HepG2 (cell line): Measurements from ENCODE around the gene UPB1. TPM values are rescaled to one million over a fixed set of nuclear protein-coding genes. Genes with fewer than 3 reads are reported as not detected.

Experiments used
- E2F5 ChIP-seq: sonication (generic); formaldehyde crosslinking; conservative IDR thresholded peaks from 2 replicates; pipeline ENCODE4 v1.4.0; 2020; ENCODE audit warnings: missing genetic modification reagents
- HNRNPH1 ChIP-seq: fragments of 200-400 bp; formaldehyde crosslinking; optimal IDR thresholded peaks from 2 replicates; pipeline ENCODE3; 2017; ENCODE audit warnings: mild to moderate bottlenecking, low read depth, low read length
- KLF13 ChIP-seq: sonication (generic); formaldehyde crosslinking; IDR thresholded peaks from 2 replicates; pipeline ENCODE4 v1.4.0; 2020; ENCODE audit warnings: mild to moderate bottlenecking, missing genetic modification reagents
- MYC ChIP-seq: sonication (generic); formaldehyde crosslinking; IDR thresholded peaks from 2 replicates; pipeline ENCODE4 v1.9.0; 2021; ENCODE audit warnings: missing genetic modification reagents, borderline replicate concordance
- PLSCR1 ChIP-seq: sonication (generic); formaldehyde crosslinking; IDR thresholded peaks from 2 replicates; pipeline ENCODE4 v1.5.0; 2020; ENCODE audit warnings: missing genetic modification reagents, mild to moderate bottlenecking, borderline replicate concordance
- TEF ChIP-seq: sonication (generic); formaldehyde crosslinking; IDR thresholded peaks from 2 replicates; pipeline ENCODE4 v1.5.0; 2020; ENCODE audit warnings: missing genetic modification reagents
- ZC3H13 ChIP-seq: sonication (generic); formaldehyde crosslinking; IDR thresholded peaks from 2 replicates; pipeline ENCODE4 v1.8.1; 2023; ENCODE audit warnings: mild to moderate bottlenecking, missing genetic modification reagents, moderate library complexity
- ZNF230 ChIP-seq: sonication (generic); formaldehyde crosslinking; IDR thresholded peaks from 2 replicates; pipeline ENCODE4 v1.4.0; 2020; ENCODE audit warnings: mild to moderate bottlenecking, missing genetic modification reagents
- ZNF564 ChIP-seq: sonication (generic); formaldehyde crosslinking; IDR thresholded peaks from 2 replicates; pipeline ENCODE4 v1.8.1; 2023; ENCODE audit warnings: mild to moderate bottlenecking, missing genetic modification reagents
- ZSCAN25 ChIP-seq: sonication (generic); formaldehyde crosslinking; IDR thresholded peaks from 2 replicates; pipeline ENCODE4 v1.8.0; 2022; ENCODE audit warnings: mild to moderate bottlenecking, missing genetic modification reagents
- polyA plus RNA-seq, 8 experiments: library from polyadenylated mRNA; depleted of rRNA in 3 of 8; stranded (reverse) in 7 of 8; unstranded in 1 of 8; fragments of >200 nt; fragmentation: Illumina TruSeq in 4 of 8; extraction: Trizol in 4 of 8; gene quantifications; 2 replicates each; pipeline versions ENCODE4 v1.2.1 to v1.2.3, GENCODE V29; 2011 to 2016; ENCODE audit warnings: low read depth in 4 of 8, missing spikeins in 1 of 8, mixed read lengths in 1 of 8; ENCODE audit not compliant: insufficient read depth in 1 of 8
- total RNA-seq, 5 experiments: library from RNA; depleted of rRNA; stranded (reverse); fragments of >200 nt; fragmentation: Illumina TruSeq; extraction: Trizol; gene quantifications; 2 replicates each; pipeline ENCODE4 v1.2.3, GENCODE V29; 2016; ENCODE audit warnings: low read depth in 1 of 5
- TF ChIP-seq, protein P1 (sequence below): sonication (generic); formaldehyde crosslinking; IDR thresholded peaks from one replicate; pipeline ENCODE4 v1.5.1; 2020; ENCODE audit warnings: mild to moderate bottlenecking, missing genetic modification reagents; ENCODE audit errors: not compliant biosample characterization
- TF ChIP-seq, protein P2 (sequence below): sonication (generic); formaldehyde crosslinking; IDR thresholded peaks from 2 replicates; pipeline ENCODE4 v1.5.1; 2020; ENCODE audit warnings: mild to moderate bottlenecking, missing genetic modification reagents, borderline replicate concordance

UPB1 gene
- total and polyA plus RNA-seq, 2 of the 13 experiments (the other 11 are each of a cell fraction or from before 2014, with no cell fraction given): 0.38 to 1.2 TPM

DNA sequence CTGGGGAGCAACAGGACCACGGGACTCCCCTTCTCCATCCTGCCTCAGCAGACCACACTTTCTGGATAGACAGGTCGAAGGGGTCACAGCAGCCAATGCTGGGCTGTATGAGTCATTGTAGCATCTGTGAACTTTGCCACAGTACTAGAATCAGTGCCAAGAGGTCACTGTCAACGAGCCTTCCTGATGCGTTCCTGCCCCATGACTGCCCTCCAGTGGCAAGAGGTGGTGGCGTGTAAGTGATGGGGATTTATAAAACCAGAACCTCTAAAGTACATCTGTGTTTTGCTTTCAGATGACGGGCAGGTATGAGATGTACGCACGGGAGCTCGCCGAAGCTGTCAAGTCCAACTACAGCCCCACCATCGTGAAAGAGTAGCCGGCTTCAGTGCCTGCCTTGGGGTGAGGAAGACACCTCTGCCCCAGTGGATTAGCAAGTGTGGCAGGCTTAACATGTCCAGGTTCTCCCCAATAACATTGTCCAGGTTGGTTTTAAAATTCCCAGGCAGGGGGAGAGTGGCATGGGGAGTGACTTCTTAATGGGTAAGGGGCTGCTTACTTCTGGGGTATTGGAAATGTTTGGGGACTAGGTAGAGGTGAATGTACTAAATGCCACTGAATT, 30.4 kb downstream of the UPB1 start (continued):
- TF ChIP-seq, protein P1, sequence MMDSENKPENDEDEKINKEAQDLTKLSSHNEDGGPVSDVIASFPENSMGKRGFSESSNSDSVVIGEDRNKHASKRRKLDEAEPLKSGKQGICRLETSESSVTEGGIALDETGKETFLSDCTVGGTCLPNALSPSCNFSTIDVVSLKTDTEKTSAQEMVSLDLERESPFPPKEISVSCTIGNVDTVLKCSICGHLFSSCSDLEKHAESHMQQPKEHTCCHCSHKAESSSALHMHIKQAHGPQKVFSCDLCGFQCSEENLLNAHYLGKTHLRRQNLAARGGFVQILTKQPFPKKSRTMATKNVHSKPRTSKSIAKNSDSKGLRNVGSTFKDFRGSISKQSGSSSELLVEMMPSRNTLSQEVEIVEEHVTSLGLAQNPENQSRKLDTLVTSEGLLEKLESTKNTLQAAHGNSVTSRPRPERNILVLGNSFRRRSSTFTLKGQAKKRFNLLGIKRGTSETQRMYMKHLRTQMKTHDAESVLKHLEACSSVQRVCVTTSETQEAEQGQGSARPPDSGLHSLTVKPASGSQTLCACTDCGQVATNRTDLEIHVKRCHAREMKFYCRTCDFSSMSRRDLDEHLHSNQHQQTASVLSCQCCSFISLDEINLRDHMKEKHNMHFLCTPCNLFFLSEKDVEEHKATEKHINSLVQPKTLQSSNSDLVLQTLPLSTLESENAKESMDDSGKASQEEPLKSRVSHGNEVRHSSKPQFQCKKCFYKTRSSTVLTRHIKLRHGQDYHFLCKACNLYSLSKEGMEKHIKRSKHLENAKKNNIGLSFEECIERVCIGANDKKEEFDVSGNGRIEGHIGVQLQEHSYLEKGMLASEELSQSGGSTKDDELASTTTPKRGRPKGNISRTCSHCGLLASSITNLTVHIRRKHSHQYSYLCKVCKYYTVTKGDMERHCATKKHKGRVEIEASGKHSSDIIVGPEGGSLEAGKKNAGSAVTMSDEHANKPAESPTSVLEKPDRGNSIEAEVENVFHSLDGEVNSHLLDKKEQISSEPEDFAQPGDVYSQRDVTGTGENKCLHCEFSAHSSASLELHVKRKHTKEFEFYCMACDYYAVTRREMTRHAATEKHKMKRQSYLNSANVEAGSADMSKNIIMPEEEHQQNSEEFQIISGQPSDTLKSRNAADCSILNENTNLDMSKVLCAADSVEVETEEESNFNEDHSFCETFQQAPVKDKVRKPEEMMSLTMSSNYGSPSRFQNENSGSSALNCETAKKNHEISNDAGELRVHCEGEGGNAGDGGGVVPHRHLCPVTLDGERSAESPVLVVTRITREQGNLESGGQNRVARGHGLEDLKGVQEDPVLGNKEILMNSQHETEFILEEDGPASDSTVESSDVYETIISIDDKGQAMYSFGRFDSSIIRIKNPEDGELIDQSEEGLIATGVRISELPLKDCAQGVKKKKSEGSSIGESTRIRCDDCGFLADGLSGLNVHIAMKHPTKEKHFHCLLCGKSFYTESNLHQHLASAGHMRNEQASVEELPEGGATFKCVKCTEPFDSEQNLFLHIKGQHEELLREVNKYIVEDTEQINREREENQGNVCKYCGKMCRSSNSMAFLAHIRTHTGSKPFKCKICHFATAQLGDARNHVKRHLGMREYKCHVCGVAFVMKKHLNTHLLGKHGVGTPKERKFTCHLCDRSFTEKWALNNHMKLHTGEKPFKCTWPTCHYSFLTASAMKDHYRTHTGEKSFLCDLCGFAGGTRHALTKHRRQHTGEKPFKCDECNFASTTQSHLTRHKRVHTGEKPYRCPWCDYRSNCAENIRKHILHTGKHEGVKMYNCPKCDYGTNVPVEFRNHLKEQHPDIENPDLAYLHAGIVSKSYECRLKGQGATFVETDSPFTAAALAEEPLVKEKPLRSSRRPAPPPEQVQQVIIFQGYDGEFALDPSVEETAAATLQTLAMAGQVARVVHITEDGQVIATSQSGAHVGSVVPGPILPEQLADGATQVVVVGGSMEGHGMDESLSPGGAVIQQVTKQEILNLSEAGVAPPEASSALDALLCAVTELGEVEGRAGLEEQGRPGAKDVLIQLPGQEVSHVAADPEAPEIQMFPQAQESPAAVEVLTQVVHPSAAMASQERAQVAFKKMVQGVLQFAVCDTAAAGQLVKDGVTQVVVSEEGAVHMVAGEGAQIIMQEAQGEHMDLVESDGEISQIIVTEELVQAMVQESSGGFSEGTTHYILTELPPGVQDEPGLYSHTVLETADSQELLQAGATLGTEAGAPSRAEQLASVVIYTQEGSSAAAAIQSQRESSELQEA (CRISPR knock-in tag): no peak
- TF ChIP-seq MYC (CRISPR knock-in tag) (no peak; the same call in 1 of the 2 replicates), ZNF230 (CRISPR knock-in tag) (no peak), ZSCAN25 (peak; percentile 89), HNRNPH1 (no peak), ZNF564 (CRISPR knock-in tag) (no peak), E2F5 (CRISPR knock-in tag) (no peak), TEF (no peak), ZC3H13 (CRISPR knock-in tag) (no peak), PLSCR1 (CRISPR knock-in tag) (no peak), KLF13 (CRISPR knock-in tag) (no peak)
- TF ChIP-seq, protein P2, sequence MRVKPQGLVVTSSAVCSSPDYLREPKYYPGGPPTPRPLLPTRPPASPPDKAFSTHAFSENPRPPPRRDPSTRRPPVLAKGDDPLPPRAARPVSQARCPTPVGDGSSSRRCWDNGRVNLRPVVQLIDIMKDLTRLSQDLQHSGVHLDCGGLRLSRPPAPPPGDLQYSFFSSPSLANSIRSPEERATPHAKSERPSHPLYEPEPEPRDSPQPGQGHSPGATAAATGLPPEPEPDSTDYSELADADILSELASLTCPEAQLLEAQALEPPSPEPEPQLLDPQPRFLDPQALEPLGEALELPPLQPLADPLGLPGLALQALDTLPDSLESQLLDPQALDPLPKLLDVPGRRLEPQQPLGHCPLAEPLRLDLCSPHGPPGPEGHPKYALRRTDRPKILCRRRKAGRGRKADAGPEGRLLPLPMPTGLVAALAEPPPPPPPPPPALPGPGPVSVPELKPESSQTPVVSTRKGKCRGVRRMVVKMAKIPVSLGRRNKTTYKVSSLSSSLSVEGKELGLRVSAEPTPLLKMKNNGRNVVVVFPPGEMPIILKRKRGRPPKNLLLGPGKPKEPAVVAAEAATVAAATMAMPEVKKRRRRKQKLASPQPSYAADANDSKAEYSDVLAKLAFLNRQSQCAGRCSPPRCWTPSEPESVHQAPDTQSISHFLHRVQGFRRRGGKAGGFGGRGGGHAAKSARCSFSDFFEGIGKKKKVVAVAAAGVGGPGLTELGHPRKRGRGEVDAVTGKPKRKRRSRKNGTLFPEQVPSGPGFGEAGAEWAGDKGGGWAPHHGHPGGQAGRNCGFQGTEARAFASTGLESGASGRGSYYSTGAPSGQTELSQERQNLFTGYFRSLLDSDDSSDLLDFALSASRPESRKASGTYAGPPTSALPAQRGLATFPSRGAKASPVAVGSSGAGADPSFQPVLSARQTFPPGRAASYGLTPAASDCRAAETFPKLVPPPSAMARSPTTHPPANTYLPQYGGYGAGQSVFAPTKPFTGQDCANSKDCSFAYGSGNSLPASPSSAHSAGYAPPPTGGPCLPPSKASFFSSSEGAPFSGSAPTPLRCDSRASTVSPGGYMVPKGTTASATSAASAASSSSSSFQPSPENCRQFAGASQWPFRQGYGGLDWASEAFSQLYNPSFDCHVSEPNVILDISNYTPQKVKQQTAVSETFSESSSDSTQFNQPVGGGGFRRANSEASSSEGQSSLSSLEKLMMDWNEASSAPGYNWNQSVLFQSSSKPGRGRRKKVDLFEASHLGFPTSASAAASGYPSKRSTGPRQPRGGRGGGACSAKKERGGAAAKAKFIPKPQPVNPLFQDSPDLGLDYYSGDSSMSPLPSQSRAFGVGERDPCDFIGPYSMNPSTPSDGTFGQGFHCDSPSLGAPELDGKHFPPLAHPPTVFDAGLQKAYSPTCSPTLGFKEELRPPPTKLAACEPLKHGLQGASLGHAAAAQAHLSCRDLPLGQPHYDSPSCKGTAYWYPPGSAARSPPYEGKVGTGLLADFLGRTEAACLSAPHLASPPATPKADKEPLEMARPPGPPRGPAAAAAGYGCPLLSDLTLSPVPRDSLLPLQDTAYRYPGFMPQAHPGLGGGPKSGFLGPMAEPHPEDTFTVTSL: no peak; the same call in 1 of the 2 replicates
